PC-9 (cell line): ENCODE measurements around the gene GOLPH3. TPM values are rescaled to one million over a fixed set of nuclear protein-coding genes. Genes with fewer than 3 reads are reported as not detected.
"Not testable (repeated sequence)": the region's sequence is repeated elsewhere in the genome, so short reads cannot be mapped to it uniquely, and the experiment has no call there.

Experiments
- BruUV-seq: library from RNA; stranded (reverse); fragments of 400-500 nt; replicated peaks from 2 replicates; lab custom pipeline; 2021; lab: Mats Ljungman, UMichigan
- CTCF ChIA-PET: fragments of 300-600 bp; sonication (Branson Sonifier 250); formaldehyde crosslinking; loops from one replicate; lab custom pipeline; 2022; ENCODE audit warnings: antibody characterized with exemption; lab: Charles Lee
- POLR2A ChIA-PET: fragments of 300-600 bp; sonication (Branson Sonifier 250); formaldehyde crosslinking; loops from one replicate; lab custom pipeline; 2022; ENCODE audit warnings: antibody characterized with exemption; ENCODE audit not compliant: unreplicated experiment; lab: Charles Lee
- DNase-seq, 2 experiments: peaks; one replicate each; pipeline versions ENCODE4 v3.0.0 to v3.0.0-alpha.2; 2015 to 2022; ENCODE audit warnings: mixed read lengths in 1 of 2
- H2AFZ ChIP-seq: fragments of 200-600 bp; sonication (generic); 2 replicates; pipeline ENCODE4 v1.8.1; 2017; ENCODE audit warnings: antibody characterized with exemption
- H3F3A ChIP-seq: fragments of 200-600 bp; sonication (generic); 2 replicates; pipeline ENCODE4 v1.8.1; 2017; ENCODE audit warnings: antibody characterized with exemption, mild to moderate bottlenecking, low read depth; ENCODE audit not compliant: insufficient read depth
- H3K27ac ChIP-seq: fragments of 200-600 bp; sonication (generic); 2 replicates; pipeline ENCODE4 v1.6.1; 2016; ENCODE audit warnings: mixed run types
- H3K27me3 ChIP-seq: fragments of 200-600 bp; sonication (generic); 2 replicates; pipeline ENCODE4 v1.6.1; 2016; ENCODE audit warnings: low read depth, mixed run types; ENCODE audit not compliant: insufficient read depth
- H3K36me3 ChIP-seq: fragments of 200-600 bp; sonication (generic); 2 replicates; pipeline ENCODE4 v1.6.1; 2016; ENCODE audit warnings: low read depth, mixed run types
- H3K4me1 ChIP-seq: fragments of 200-600 bp; sonication (generic); replicated peaks from 2 replicates; pipeline ENCODE4 v1.6.1; 2016; ENCODE audit warnings: mixed run types; ENCODE audit not compliant: insufficient read depth
- H3K4me2 ChIP-seq: fragments of 200-600 bp; sonication (generic); 2 replicates; pipeline ENCODE4 v1.6.1; 2017; ENCODE audit warnings: mixed run types
- H3K4me3 ChIP-seq: fragments of 200-600 bp; sonication (generic); 2 replicates; pipeline ENCODE4 v1.6.1; 2016; ENCODE audit warnings: mixed run types
- H3K79me2 ChIP-seq: fragments of 200-600 bp; sonication (generic); 2 replicates; pipeline ENCODE4 v1.6.1; 2017; ENCODE audit warnings: low read depth, mixed run types
- H3K9me2 ChIP-seq: fragments of 200-600 bp; sonication (generic); 2 replicates; pipeline ENCODE4 v1.8.1; 2017; ENCODE audit warnings: mild to moderate bottlenecking; ENCODE audit not compliant: insufficient read depth
- H3K9me3 ChIP-seq: fragments of 200-600 bp; sonication (generic); 2 replicates; pipeline ENCODE4 v1.8.1; 2016; ENCODE audit warnings: low read depth; ENCODE audit not compliant: insufficient read depth
- H4K20me1 ChIP-seq: fragments of 200-600 bp; sonication (generic); 2 replicates; pipeline ENCODE4 v1.8.1; 2017; ENCODE audit not compliant: insufficient read depth
- EZH2 ChIP-seq: fragments of 200-600 bp; sonication (generic); IDR thresholded peaks from 2 replicates; pipeline ENCODE4 v1.8.0; 2017; ENCODE audit warnings: antibody characterized with exemption, low read depth
- intact Hi-C: fragments of 100-400 bp; cut with micrococcal nuclease; formaldehyde crosslinking; loops from one replicate; pipeline ENCODE4 v1.10.0; 2022; ENCODE audit not compliant: unreplicated experiment
- total RNA-seq: library from RNA; stranded (reverse); gene quantifications from 2 replicates; pipeline ENCODE4 v1.2.3, GENCODE V29; 2021
- TF ChIP-seq, protein P1 (sequence below): fragments of 200-600 bp; sonication (generic); conservative IDR thresholded peaks from 2 replicates; pipeline ENCODE4 v1.6.1; 2017; ENCODE audit warnings: mixed run types, antibody characterized with exemption, mild to moderate bottlenecking, moderate library complexity

The GOLPH3 gene
- total RNA-seq, 1 experiment from 2014 or later = 179 TPM

GRCh38 chr5:32172923-32173266 is 1.2 kb downstream of the GOLPH3 start:
- TF ChIP-seq, protein P1, sequence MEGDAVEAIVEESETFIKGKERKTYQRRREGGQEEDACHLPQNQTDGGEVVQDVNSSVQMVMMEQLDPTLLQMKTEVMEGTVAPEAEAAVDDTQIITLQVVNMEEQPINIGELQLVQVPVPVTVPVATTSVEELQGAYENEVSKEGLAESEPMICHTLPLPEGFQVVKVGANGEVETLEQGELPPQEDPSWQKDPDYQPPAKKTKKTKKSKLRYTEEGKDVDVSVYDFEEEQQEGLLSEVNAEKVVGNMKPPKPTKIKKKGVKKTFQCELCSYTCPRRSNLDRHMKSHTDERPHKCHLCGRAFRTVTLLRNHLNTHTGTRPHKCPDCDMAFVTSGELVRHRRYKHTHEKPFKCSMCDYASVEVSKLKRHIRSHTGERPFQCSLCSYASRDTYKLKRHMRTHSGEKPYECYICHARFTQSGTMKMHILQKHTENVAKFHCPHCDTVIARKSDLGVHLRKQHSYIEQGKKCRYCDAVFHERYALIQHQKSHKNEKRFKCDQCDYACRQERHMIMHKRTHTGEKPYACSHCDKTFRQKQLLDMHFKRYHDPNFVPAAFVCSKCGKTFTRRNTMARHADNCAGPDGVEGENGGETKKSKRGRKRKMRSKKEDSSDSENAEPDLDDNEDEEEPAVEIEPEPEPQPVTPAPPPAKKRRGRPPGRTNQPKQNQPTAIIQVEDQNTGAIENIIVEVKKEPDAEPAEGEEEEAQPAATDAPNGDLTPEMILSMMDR = no peak
- no peak for TF ChIP-seq EZH2
- DNase-seq = peak in 1 of 2 experiments; percentile 40
- POLR2A ChIA-PET = interaction anchor here (0.5 to 0.7 kb wide), 4 partner anchors 134 to 787 kb away, joined by 3 to 9 read pairs (median 4); no protein-coding TSS in a partner anchor
- Histone ChIP-seq H3K4me3 (peak overlapping the region; percentile 93), H4K20me1 (peaks cover 50% of the 10 kb centered on the region), H3F3A (peaks cover 30% of the 10 kb centered on the region), H3K27ac (peak overlapping the region; percentile 95), H3K4me1 (peaks cover 43% of the 10 kb centered on the region), H3K79me2 (peaks cover 56% of the 10 kb centered on the region), H3K9me3 (no peaks in the 10 kb centered on the region), H3K4me2 (peak overlapping the region; percentile 85), H3K36me3 (peaks cover 36% of the 10 kb centered on the region), H3K9me2 (no peaks in the 10 kb centered on the region), H3K27me3 (no peaks in the 10 kb centered on the region), H2AFZ (peak overlapping the region; percentile 99)
- intact Hi-C loops = loop anchor here (1.0 to 2.0 kb wide), 3 partner anchors 59 to 412 kb away; partner anchors contain the start of gene SUB1
- BruUV-seq = no TSS peak
- CTCF ChIA-PET = interaction anchor here (0.6 to 1.2 kb wide), 3 partner anchors 21 to 61 kb away, joined by 4 read pairs; no protein-coding TSS in a partner anchor

DNA sequence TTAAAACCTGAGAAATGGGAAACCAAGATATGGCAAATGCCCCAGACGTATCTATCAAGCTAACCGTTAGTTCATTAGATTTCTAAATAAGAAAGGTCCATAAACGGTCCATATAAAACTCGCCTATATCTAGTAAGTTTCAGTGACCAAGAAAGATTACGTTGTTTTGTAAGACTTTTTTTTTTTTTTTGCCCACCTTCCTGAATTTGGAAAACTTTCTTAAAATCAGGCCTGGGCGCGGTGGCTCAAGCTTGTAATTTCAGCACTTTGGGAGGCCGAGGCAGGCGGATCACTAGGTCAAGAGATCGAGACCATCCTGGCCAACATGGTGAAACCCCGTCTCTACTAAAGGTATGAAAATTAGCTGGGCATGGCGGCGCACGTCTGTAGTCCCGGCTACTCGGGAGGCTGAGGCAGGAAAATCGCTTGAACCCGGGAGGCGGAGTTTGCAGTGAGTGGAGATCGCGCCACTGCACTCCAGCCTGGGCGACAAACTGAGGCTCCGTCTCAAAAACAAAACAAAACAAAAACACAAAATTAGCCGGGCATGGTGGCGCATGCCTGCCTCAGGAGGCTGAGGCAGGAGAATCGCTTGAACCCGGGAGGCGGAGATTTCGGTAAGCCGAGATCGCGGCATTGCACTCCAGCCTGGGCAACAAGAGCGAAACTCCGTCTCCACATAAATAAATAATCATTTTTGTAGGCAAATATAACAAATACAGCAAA is 1.8 kb downstream of the GOLPH3 start:
- intact Hi-C loops = loop anchor here (2.0 kb wide), 2 partner anchors 156 to 412 kb away; partner anchors contain the start of gene SUB1

DNA sequence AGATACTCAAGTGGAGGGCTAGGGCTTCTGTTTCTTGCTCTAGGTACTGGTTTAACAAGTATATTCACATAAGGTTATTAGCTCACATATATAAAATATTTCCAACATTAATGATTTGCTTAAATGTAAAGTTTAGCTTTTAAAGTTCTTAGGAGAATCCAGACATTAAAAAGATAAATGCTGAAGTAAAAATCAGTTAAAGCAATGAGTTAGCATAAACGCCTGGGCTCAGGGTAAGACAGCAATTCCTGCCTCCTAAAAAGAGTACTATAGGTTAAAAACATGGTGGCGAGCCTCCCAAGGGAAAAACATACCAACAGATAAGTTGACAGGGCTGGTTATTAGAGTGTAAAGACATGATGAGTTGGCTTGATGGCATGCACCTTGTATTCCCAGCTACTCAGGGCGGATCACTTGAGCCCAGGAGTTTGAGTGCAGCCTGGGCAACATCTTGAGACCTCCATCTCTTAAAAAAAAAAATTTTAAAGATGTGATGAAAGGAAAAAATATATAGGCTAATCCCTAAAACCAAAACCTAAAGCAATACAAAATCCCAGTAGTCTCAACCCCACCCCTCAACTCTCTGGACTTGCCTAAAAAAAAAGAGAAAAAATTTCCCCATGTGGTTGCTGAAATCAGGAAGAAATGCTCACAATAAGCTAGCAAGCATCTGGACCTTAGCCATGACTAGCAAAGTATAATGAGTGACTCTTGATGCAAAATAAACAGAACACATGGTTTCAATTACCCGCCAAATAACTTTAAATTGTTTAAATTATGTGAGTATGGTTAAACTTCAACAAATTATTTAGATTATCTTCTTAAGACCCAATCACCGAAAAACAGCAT is 3.6 kb downstream of the GOLPH3 start:
- Histone ChIP-seq H3K9me3 (no peaks in the 10 kb centered on the region), H3K4me2 (peak overlapping the region; percentile 85; the same call in 1 of the 2 replicates), H3K79me2 (peaks cover 80% of the 10 kb centered on the region), H4K20me1 (peaks cover 72% of the 10 kb centered on the region), H3F3A (peaks cover 33% of the 10 kb centered on the region), H3K4me3 (no peak overlapping the region), H3K27ac (peak overlapping the region; percentile 13; the same call in 1 of the 2 replicates), H3K4me1 (peaks cover 33% of the 10 kb centered on the region), H2AFZ (no peak overlapping the region), H3K9me2 (no peaks in the 10 kb centered on the region), H3K27me3 (no peaks in the 10 kb centered on the region), H3K36me3 (peaks cover 56% of the 10 kb centered on the region)
- DNase-seq = no peak
- TF ChIP-seq, protein P1 = no peak
- TF ChIP-seq EZH2 = no peak
- CTCF ChIA-PET = interaction anchor here (0.6 to 0.7 kb wide), 4 partner anchors 10 to 301 kb away, joined by 3 to 4 read pairs (median 3); no protein-coding TSS in a partner anchor
- BruUV-seq = no TSS peak
- intact Hi-C loops = no loop called here
- POLR2A ChIA-PET = interaction anchor here (0.7 kb wide), 3 partner anchors 26 to 278 kb away, joined by 5 to 12 read pairs (median 5); no protein-coding TSS in a partner anchor

More for the DNA sequence above, 1.8 kb downstream of the GOLPH3 start:
- peaks cover 43% of the 10 kb centered on the region for H3K4me1 ChIP-seq
- POLR2A ChIA-PET = interaction anchor here (0.7 kb wide), 1 partner anchor 135 kb away, joined by 4 read pairs; no protein-coding TSS in a partner anchor
- H3K4me3 ChIP-seq = peak overlapping the region; percentile 93
- peaks cover 41% of the 10 kb centered on the region for H3K36me3 ChIP-seq
- H3K79me2 ChIP-seq = peaks cover 62% of the 10 kb centered on the region
- CTCF ChIA-PET = interaction anchor here (0.6 to 1.2 kb wide), 6 partner anchors 21 to 248 kb away, joined by 3 to 7 read pairs (median 4); no protein-coding TSS in a partner anchor
- peak overlapping the region; percentile 95 for H3K27ac ChIP-seq
- TSS peak; percentile 39 for BruUV-seq
- H3F3A ChIP-seq = peaks cover 36% of the 10 kb centered on the region
- H4K20me1 ChIP-seq = peaks cover 54% of the 10 kb centered on the region
- H3K27me3 ChIP-seq, H3K9me2 ChIP-seq, H3K9me3 ChIP-seq: not testable (repeated sequence)
- peak in 1 of 2 experiments; percentile 35 for DNase-seq
- peak overlapping the region; percentile 85 for H3K4me2 ChIP-seq
- H2AFZ ChIP-seq = peak overlapping the region; percentile 7; the same call in 1 of the 2 replicates
